GM19025 (cell line): Measurements from ENCODE around the gene SGPL1.
"Not testable (repeated sequence)": the region's sequence is repeated elsewhere in the genome, so short reads cannot be mapped to it uniquely, and the experiment has no call there.

ENCODE experiments used
- ATAC-seq: cut with Tn5 transposase; IDR thresholded peaks from one replicate; pipeline ENCODE4 v1.9.1; 2021; ENCODE audit warnings: mild to moderate bottlenecking, low read depth, moderate library complexity; ENCODE audit not compliant: unreplicated experiment

SGPL1 gene

GRCh38 chr10:70837660-70838059, 21.9 kb downstream of the SGPL1 start:
- no peak for ATAC-seq

GRCh38 chr10:70838270-70838805, 22.6 kb downstream of the SGPL1 start:
- ATAC-seq: no peak

- ATAC-seq: no peak
Measured at GRCh38 chr10:70840836-70841235, 25.1 kb downstream of the SGPL1 start.

GRCh38 chr10:70843333-70843732, 27.6 kb downstream of the SGPL1 start:
- no peak for ATAC-seq

GRCh38 chr10:70843776-70844489, 28.2 kb downstream of the SGPL1 start:
- ATAC-seq: no peak

GRCh38 chr10:70845256-70845655, 29.5 kb downstream of the SGPL1 start:
- no peak for ATAC-seq

GRCh38 chr10:70845816-70846215, 30.1 kb downstream of the SGPL1 start:
- no peak for ATAC-seq

- no peak for ATAC-seq
Measured at GRCh38 chr10:70846795-70847194, 31.0 kb downstream of the SGPL1 start.

- ATAC-seq: no peak
Measured at GRCh38 chr10:70847659-70848360, 32.1 kb downstream of the SGPL1 start.

GRCh38 chr10:70849582-70850016, 33.9 kb downstream of the SGPL1 start:
- no peak for ATAC-seq

- ATAC-seq: no peak
Measured at GRCh38 chr10:70850097-70850496, 34.3 kb downstream of the SGPL1 start.

GRCh38 chr10:70851597-70852475, 36.1 kb downstream of the SGPL1 start:
- ATAC-seq: no peak

GRCh38 chr10:70853038-70853437, 37.3 kb downstream of the SGPL1 start:
- no peak for ATAC-seq

- ATAC-seq: no peak
Measured at GRCh38 chr10:70853457-70853856, 37.7 kb downstream of the SGPL1 start.

GRCh38 chr10:70856454-70856853, 40.7 kb downstream of the SGPL1 start:
- ATAC-seq: no peak

GRCh38 chr10:70858759-70859158, 43.0 kb downstream of the SGPL1 start:
- ATAC-seq: no peak

GRCh38 chr10:70861495-70862197, 45.9 kb downstream of the SGPL1 start:
- not testable (repeated sequence) for ATAC-seq

GRCh38 chr10:70863470-70864160, 47.9 kb downstream of the SGPL1 start:
- ATAC-seq: no peak

GRCh38 chr10:70864935-70865334, 49.2 kb downstream of the SGPL1 start:
- no peak for ATAC-seq

GRCh38 chr10:70866424-70866823, 50.7 kb downstream of the SGPL1 start:
- ATAC-seq: no peak
